GM18907 (cell line): ENCODE data around the gene TMEM217.

Experiments
- ATAC-seq: cut with Tn5 transposase; IDR thresholded peaks from one replicate; pipeline ENCODE4 v1.9.1; 2021; ENCODE audit warnings: mild to moderate bottlenecking, moderate library complexity; ENCODE audit not compliant: unreplicated experiment

Gene TMEM217

GRCh38 chr6:37280162-37280887 lies 22.4 kb upstream of the TMEM217 start:
- no peak for ATAC-seq

GRCh38 chr6:37279366-37280134 lies 21.6 kb upstream of the TMEM217 start:
- ATAC-seq, result no peak

GRCh38 chr6:37277001-37277409 lies 19.1 kb upstream of the TMEM217 start:
- ATAC-seq, result peak; percentile 73

- no peak for ATAC-seq
These were observed 17.4 kb upstream of the TMEM217 start for GRCh38 chr6:37275350-37275749.

- ATAC-seq, result no peak
These were observed 15.7 kb upstream of the TMEM217 start for GRCh38 chr6:37273690-37274089.

- ATAC-seq, result no peak
These were observed 15.1 kb upstream of the TMEM217 start for GRCh38 chr6:37272834-37273566.

GRCh38 chr6:37269105-37269504 lies 11.2 kb upstream of the TMEM217 start:
- ATAC-seq, result no peak

GRCh38 chr6:37265860-37266259 lies 7.9 kb upstream of the TMEM217 start:
- no peak for ATAC-seq

- ATAC-seq, result no peak
These were observed 7.1 kb upstream of the TMEM217 start for GRCh38 chr6:37265001-37265400.

GRCh38 chr6:37262446-37263026 lies 4.6 kb upstream of the TMEM217 start:
- ATAC-seq, result no peak

- ATAC-seq, result no peak
These were observed 3.3 kb upstream of the TMEM217 start for GRCh38 chr6:37261198-37261597.

GRCh38 chr6:37260444-37260843 lies 2.5 kb upstream of the TMEM217 start:
- ATAC-seq, result no peak

GRCh38 chr6:37260040-37260439 lies 2.1 kb upstream of the TMEM217 start:
- ATAC-seq, result no peak

GRCh38 chr6:37259191-37259590 lies 1.2 kb upstream of the TMEM217 start:
- no peak for ATAC-seq

- no peak for ATAC-seq
These were observed 611 bp upstream of the TMEM217 start for GRCh38 chr6:37258405-37259105.

GRCh38 chr6:37257320-37257633 lies 667 bp downstream of the TMEM217 start:
- no peak for ATAC-seq

GRCh38 chr6:37256692-37257319 lies 1.1 kb downstream of the TMEM217 start:
- ATAC-seq, result no peak

GRCh38 chr6:37254881-37255280 lies 3.1 kb downstream of the TMEM217 start:
- ATAC-seq, result no peak

GRCh38 chr6:37253486-37254007 lies 4.4 kb downstream of the TMEM217 start:
- no peak for ATAC-seq

GRCh38 chr6:37251211-37251780 lies 6.6 kb downstream of the TMEM217 start:
- ATAC-seq, result no peak
